ENCODE data around the gene ASCL2. TPM values are rescaled to one million over a fixed set of nuclear protein-coding genes. Genes with fewer than 3 reads are reported as not detected.

Gene ASCL2
- total RNA-seq, 1 donor, result not detected

- no peak for DNase-seq (ENCODE audit: low read depth)
- H3K4me3 ChIP-seq (ENCODE audit: low read depth, low read length), result no peak overlapping the region
- TF ChIP-seq CTCF (IDR thresholded peaks at IDR 0.05; ENCODE audit: insufficient read depth, low read depth, low read length), result no peak
These were observed 25.9 kb upstream of the ASCL2 start for GRCh38 chr11:2295971-2296912.

- no peak for TF ChIP-seq CTCF (IDR thresholded peaks at IDR 0.05; ENCODE audit: insufficient read depth, low read depth, low read length)
- DNase-seq (ENCODE audit: low read depth), result no peak
- no peak overlapping the region for H3K4me3 ChIP-seq (ENCODE audit: low read depth, low read length)
These were observed 24.5 kb upstream of the ASCL2 start for GRCh38 chr11:2294926-2295290.

GRCh38 chr11:2293984-2294925, 23.9 kb upstream of the ASCL2 start:
- no peak for TF ChIP-seq CTCF (IDR thresholded peaks at IDR 0.05; ENCODE audit: insufficient read depth, low read depth, low read length)
- DNase-seq (ENCODE audit: low read depth), result no peak
- no peak overlapping the region for H3K4me3 ChIP-seq (ENCODE audit: low read depth, low read length)

GRCh38 chr11:2293531-2293971, 23.2 kb upstream of the ASCL2 start:
- no peak overlapping the region for H3K4me3 ChIP-seq (ENCODE audit: low read depth, low read length)
- DNase-seq (ENCODE audit: low read depth), result no peak
- TF ChIP-seq CTCF (IDR thresholded peaks at IDR 0.05; ENCODE audit: insufficient read depth, low read depth, low read length), result no peak

GRCh38 chr11:2290351-2290841, 20.0 kb upstream of the ASCL2 start:
- DNase-seq (ENCODE audit: low read depth), result no peak
- H3K4me3 ChIP-seq (ENCODE audit: low read depth, low read length), result no peak overlapping the region
- TF ChIP-seq CTCF (IDR thresholded peaks at IDR 0.05; ENCODE audit: insufficient read depth, low read depth, low read length), result no peak

GRCh38 chr11:2289859-2290258, 19.5 kb upstream of the ASCL2 start:
- no peak for DNase-seq (ENCODE audit: low read depth)
- H3K4me3 ChIP-seq (ENCODE audit: low read depth, low read length), result no peak overlapping the region
- no peak for TF ChIP-seq CTCF (IDR thresholded peaks at IDR 0.05; ENCODE audit: insufficient read depth, low read depth, low read length)
